H1 (cell line): Measurements from ENCODE around the gene CREG2. TPM values are rescaled to one million over a fixed set of nuclear protein-coding genes. Genes with fewer than 3 reads are reported as not detected.

Experiments
- CTCF ChIA-PET: fragments of 300-600 bp; sonication (Branson Sonifier 250); formaldehyde crosslinking; loops from one replicate; lab custom pipeline; 2021; ENCODE audit not compliant: partially characterized antibody; lab: Charles Lee
- POLR2A ChIA-PET: fragments of 300-600 bp; sonication (Branson Sonifier 250); formaldehyde crosslinking; loops from one replicate; lab custom pipeline; 2021; ENCODE audit warnings: inconsistent platforms; ENCODE audit not compliant: partially characterized antibody; lab: Charles Lee
- DNase-seq, 2 experiments: peaks; one replicate each; pipeline versions ENCODE4 v3.0.0 to v3.0.0-alpha.2; 2010 to 2022; ENCODE audit warnings: low spot score in 2 of 2, low read depth in 1 of 2, mixed read lengths in 1 of 2
- FAIRE-seq: peaks from 2 replicates; lab custom pipeline; 2011; peaks lifted over from hg19 to GRCh38; lab: Jason Lieb, UNC
- H2AFZ ChIP-seq: 2 replicates; pipeline ENCODE4 v1.8.1; 2012; ENCODE audit warnings: low read length, inconsistent platforms
- H2AK5ac ChIP-seq: 2 replicates; pipeline ENCODE4 v1.6.1; 2013; ENCODE audit warnings: low read depth, low read length
- H2BK120ac ChIP-seq: replicated peaks from 2 replicates; pipeline ENCODE3; 2013; ENCODE audit warnings: low read depth, low read length, inconsistent platforms
- H2BK12ac ChIP-seq: 2 replicates; pipeline ENCODE4 v1.6.1; 2013; ENCODE audit warnings: low read depth, low read length
- H2BK15ac ChIP-seq: 2 replicates; pipeline ENCODE4 v1.6.1; 2013; ENCODE audit warnings: low read length
- H2BK20ac ChIP-seq: 2 replicates; pipeline ENCODE4 v1.6.1; 2013; ENCODE audit warnings: low read length
- H2BK5ac ChIP-seq: 2 replicates; pipeline ENCODE4 v1.6.1; 2013; ENCODE audit warnings: low read depth, low read length
- H3K14ac ChIP-seq: 2 replicates; pipeline ENCODE4 v1.6.1; 2013; ENCODE audit warnings: inconsistent platforms; ENCODE audit not compliant: insufficient read length
- H3K18ac ChIP-seq: 2 replicates; pipeline ENCODE4 v1.6.1; 2013; ENCODE audit warnings: low read length; ENCODE audit errors: extremely low read depth
- H3K23ac ChIP-seq: 2 replicates; pipeline ENCODE4 v1.6.1; 2013; ENCODE audit warnings: inconsistent platforms; ENCODE audit not compliant: insufficient read length
- H3K23me2 ChIP-seq: 2 replicates; pipeline ENCODE4 v1.6.1; 2013; ENCODE audit warnings: low read depth, low read length
- H3K27ac ChIP-seq: 2 replicates; pipeline ENCODE4 v1.6.1; 2011; ENCODE audit warnings: low read depth, low read length, inconsistent platforms
- H3K27me3 ChIP-seq, 4 experiments: replicated peaks in 1 of 4; 1 replicate in 1 of 4; 2 replicates in 3 of 4; pipeline versions ENCODE4 v1.6.1 to v1.8.1; 2011 to 2013; ENCODE audit warnings: low read length in 3 of 4, mild to moderate bottlenecking in 3 of 4, inconsistent platforms in 2 of 4, mixed read lengths in 2 of 4, moderate library complexity in 1 of 4; ENCODE audit not compliant: control insufficient read depth in 3 of 4, insufficient read depth in 3 of 4; ENCODE audit errors: extremely low read depth in 1 of 4
- H3K36me3 ChIP-seq, 4 experiments: 2 replicates each; pipeline versions ENCODE4 v1.6.1 to v1.8.1; 2011 to 2013; ENCODE audit warnings: mild to moderate bottlenecking in 4 of 4, low read length in 3 of 4, moderate library complexity in 2 of 4, control low read depth in 1 of 4, inconsistent platforms in 1 of 4; ENCODE audit not compliant: insufficient read depth in 4 of 4, control insufficient read depth in 2 of 4
- H3K4ac ChIP-seq: replicated peaks from 2 replicates; pipeline ENCODE3; 2013; ENCODE audit warnings: low read length, low read depth, mixed read lengths, inconsistent platforms; ENCODE audit not compliant: insufficient read length
- H3K4me1 ChIP-seq, 4 experiments: replicated peaks in 1 of 4; 1 replicate in 1 of 4; 2 replicates in 3 of 4; pipeline versions ENCODE4 v1.6.1 to v1.8.1; 2011 to 2013; ENCODE audit warnings: low read length in 3 of 4, inconsistent platforms in 2 of 4, mixed read lengths in 1 of 4; ENCODE audit not compliant: insufficient read depth in 4 of 4, control insufficient read depth in 3 of 4
- H3K4me2 ChIP-seq, 2 experiments: 2 replicates each; pipeline versions ENCODE4 v1.6.1 to v1.8.1; 2011 to 2013; ENCODE audit warnings: low read depth in 2 of 2, low read length in 2 of 2, control low read depth in 1 of 2, inconsistent platforms in 1 of 2, mild to moderate bottlenecking in 1 of 2; ENCODE audit not compliant: insufficient read depth in 1 of 2
- H3K4me3 ChIP-seq, 4 experiments: fragments of 200-600, 300-600 bp in 1 of 4; sonication (generic), shearing (Covaris generic), sonication (Bioruptor Twin) in 1 of 4; 2 replicates each; pipeline versions ENCODE4 v1.5.1 to v1.8.1; 2011 to 2016; ENCODE audit warnings: low read length in 4 of 4, low read depth in 3 of 4, control low read depth in 2 of 4, inconsistent platforms in 2 of 4, mild to moderate bottlenecking in 2 of 4, mixed read lengths in 1 of 4, moderate library complexity in 1 of 4; ENCODE audit not compliant: insufficient read depth in 2 of 4; ENCODE audit errors: extremely low read depth in 1 of 4
- H3K56ac ChIP-seq: replicated peaks from 2 replicates; pipeline ENCODE3; 2013; ENCODE audit warnings: low read depth, mild to moderate bottlenecking, mixed read lengths, low read length, inconsistent platforms; ENCODE audit not compliant: insufficient read length
- H3K79me1 ChIP-seq: 2 replicates; pipeline ENCODE4 v1.6.1; 2013; ENCODE audit warnings: low read depth, low read length, control low read depth
- H3K79me2 ChIP-seq, 2 experiments: 2 replicates each; pipeline versions ENCODE4 v1.6.1 to v1.8.1; 2012 to 2013; ENCODE audit warnings: low read length in 2 of 2, mild to moderate bottlenecking in 2 of 2, inconsistent platforms in 1 of 2; ENCODE audit not compliant: insufficient read depth in 2 of 2, control insufficient read depth in 1 of 2
- H3K9ac ChIP-seq, 4 experiments: replicated peaks in 1 of 4; 1 replicate in 1 of 4; 2 replicates in 3 of 4; pipeline versions ENCODE4 v1.6.1 to v1.8.1; 2011 to 2013; ENCODE audit warnings: low read depth in 3 of 4, low read length in 3 of 4, control low read depth in 2 of 4, mild to moderate bottlenecking in 2 of 4, moderate library complexity in 2 of 4, inconsistent platforms in 1 of 4; ENCODE audit errors: extremely low read depth in 1 of 4
- H3K9me3 ChIP-seq, 2 experiments: 2 replicates each; pipeline versions ENCODE4 v1.6.1 to v1.8.1; 2012 to 2013; ENCODE audit warnings: mild to moderate bottlenecking in 2 of 2, moderate library complexity in 2 of 2, control low read depth in 1 of 2, inconsistent platforms in 1 of 2, low read depth in 1 of 2, low read length in 1 of 2, mixed read lengths in 1 of 2; ENCODE audit not compliant: insufficient read depth in 2 of 2
- H4K20me1 ChIP-seq, 2 experiments: replicated peaks in 1 of 2; 2 replicates each; pipeline versions ENCODE3 to v1.8.1; 2011 to 2013; ENCODE audit warnings: inconsistent platforms in 2 of 2, low read length in 2 of 2, mild to moderate bottlenecking in 1 of 2; ENCODE audit not compliant: insufficient read depth in 2 of 2, control insufficient read depth in 1 of 2
- H4K5ac ChIP-seq: 2 replicates; pipeline ENCODE4 v1.6.1; 2013; ENCODE audit warnings: low read length, low read depth, mixed read lengths, inconsistent platforms; ENCODE audit not compliant: insufficient read length
- H4K8ac ChIP-seq: 2 replicates; pipeline ENCODE4 v1.8.0; 2013; ENCODE audit warnings: mild to moderate bottlenecking, moderate library complexity, low read length, inconsistent platforms; ENCODE audit not compliant: insufficient read depth; ENCODE audit errors: extremely low read depth
- H4K91ac ChIP-seq: replicated peaks from 2 replicates; pipeline ENCODE3; 2013; ENCODE audit warnings: low read length, mixed read lengths, inconsistent platforms; ENCODE audit not compliant: insufficient read length
- CEBPB ChIP-seq: IDR thresholded peaks from 2 replicates; pipeline ENCODE4 v1.6.1; 2012; ENCODE audit warnings: low read depth, low read length
- CHD2 ChIP-seq: IDR thresholded peaks from 2 replicates; pipeline ENCODE4 v1.6.1; 2012; ENCODE audit warnings: low read length, improper control_type of control experiment
- CTBP2 ChIP-seq: IDR thresholded peaks from 2 replicates; pipeline ENCODE4 v1.7.0; 2011; ENCODE audit warnings: borderline replicate concordance, mild to moderate bottlenecking, moderate library complexity, mixed read lengths, low read length; ENCODE audit not compliant: insufficient read depth, insufficient read length
- HDAC2 ChIP-seq, 2 experiments: fragments of 300-600 bp in 1 of 2; sonication (generic) in 1 of 2; IDR thresholded peaks; 2 replicates each; pipeline ENCODE4 v1.6.1; 2011 to 2012; ENCODE audit warnings: low read depth in 2 of 2, low read length in 2 of 2, mild to moderate bottlenecking in 2 of 2, moderate library complexity in 2 of 2, borderline replicate concordance in 1 of 2, inconsistent platforms in 1 of 2
- KDM1A ChIP-seq: fragments of 200-600, 300-600 bp; sonication (generic); IDR thresholded peaks from 2 replicates; pipeline ENCODE4 v1.7.1; 2016; ENCODE audit warnings: mild to moderate bottlenecking, low read length, borderline replicate concordance
- MAFK ChIP-seq: IDR thresholded peaks from 2 replicates; pipeline ENCODE4 v1.6.1; 2012; ENCODE audit warnings: low read depth, mild to moderate bottlenecking, improper control_type of control experiment, low read length
- NANOG ChIP-seq: IDR thresholded peaks from 2 replicates; pipeline ENCODE4 v1.6.1; 2011; ENCODE audit warnings: low read length, low read depth, mild to moderate bottlenecking, inconsistent platforms; ENCODE audit not compliant: insufficient read depth, poor library complexity, severe bottlenecking
- RAD21 ChIP-seq, 2 experiments: IDR thresholded peaks in 1 of 2; conservative IDR thresholded peaks in 1 of 2; 2 replicates each; pipeline ENCODE4 v1.6.1; 2011; ENCODE audit warnings: low read depth in 2 of 2, low read length in 2 of 2, improper control_type of control experiment in 1 of 2, inconsistent platforms in 1 of 2, mild to moderate bottlenecking in 1 of 2, moderate library complexity in 1 of 2
- SP4 ChIP-seq: IDR thresholded peaks from 2 replicates; pipeline ENCODE4 v1.6.1; 2012; ENCODE audit warnings: low read length, inconsistent platforms
- TBP ChIP-seq: IDR thresholded peaks from 2 replicates; pipeline ENCODE4 v1.6.1; 2011; ENCODE audit warnings: low read depth, low read length, improper control_type of control experiment
- YY1 ChIP-seq: IDR thresholded peaks from 2 replicates; pipeline ENCODE4 v1.6.1; 2011; ENCODE audit warnings: low read depth, mild to moderate bottlenecking, low read length
- WGBS, 2 experiments: shearing (Covaris generic) in 1 of 2; methylation state at CpG; one replicate each; pipeline versions ENCODE4 v1.1.6 to v1.1.7; 2013 to 2015; ENCODE audit warnings: low lambda C conversion rate in 2 of 2, mixed read lengths in 2 of 2, inconsistent platforms in 1 of 2, low coverage in 1 of 2, missing lambda C conversion rate in 1 of 2; ENCODE audit not compliant: insufficient replicate concordance in 2 of 2, insufficient coverage in 1 of 2, insufficient read length in 1 of 2; ENCODE audit errors: extremely low coverage in 1 of 2, missing lambda C conversion rate in 1 of 2; 5-methylcytosine and 5-hydroxymethylcytosine counted together
- polyA plus RNA-seq, 7 experiments: library from polyadenylated mRNA; depleted of rRNA in 3 of 7; stranded (reverse) in 5 of 7; unstranded in 2 of 7; fragments of >200 nt in 5 of 7; fragments of 200-250 nt in 2 of 7; gene quantifications; 1 replicate in 5 of 7; 2 replicates in 1 of 7; 4 replicates in 1 of 7; pipeline versions ENCODE4 v1.2.1 to v1.2.3, GENCODE V29; 2011 to 2013; ENCODE audit warnings: missing spikeins in 2 of 7, mixed read lengths in 2 of 7
- total RNA-seq: library from RNA; stranded (reverse); fragmentation: NEBNext Ultra II Directional; extraction: Animal tissue kit (Norgen Biotek cat#: 25700); gene quantifications from 2 replicates; pipeline ENCODE4 v1.2.1, GENCODE V29; 2021

The CREG2 gene
- total and polyA plus RNA-seq, 2 of the 8 experiments (the other 6 are each of a cell fraction or from before 2014, with no cell fraction given), result 2.0 to 2.2 TPM

DNA sequence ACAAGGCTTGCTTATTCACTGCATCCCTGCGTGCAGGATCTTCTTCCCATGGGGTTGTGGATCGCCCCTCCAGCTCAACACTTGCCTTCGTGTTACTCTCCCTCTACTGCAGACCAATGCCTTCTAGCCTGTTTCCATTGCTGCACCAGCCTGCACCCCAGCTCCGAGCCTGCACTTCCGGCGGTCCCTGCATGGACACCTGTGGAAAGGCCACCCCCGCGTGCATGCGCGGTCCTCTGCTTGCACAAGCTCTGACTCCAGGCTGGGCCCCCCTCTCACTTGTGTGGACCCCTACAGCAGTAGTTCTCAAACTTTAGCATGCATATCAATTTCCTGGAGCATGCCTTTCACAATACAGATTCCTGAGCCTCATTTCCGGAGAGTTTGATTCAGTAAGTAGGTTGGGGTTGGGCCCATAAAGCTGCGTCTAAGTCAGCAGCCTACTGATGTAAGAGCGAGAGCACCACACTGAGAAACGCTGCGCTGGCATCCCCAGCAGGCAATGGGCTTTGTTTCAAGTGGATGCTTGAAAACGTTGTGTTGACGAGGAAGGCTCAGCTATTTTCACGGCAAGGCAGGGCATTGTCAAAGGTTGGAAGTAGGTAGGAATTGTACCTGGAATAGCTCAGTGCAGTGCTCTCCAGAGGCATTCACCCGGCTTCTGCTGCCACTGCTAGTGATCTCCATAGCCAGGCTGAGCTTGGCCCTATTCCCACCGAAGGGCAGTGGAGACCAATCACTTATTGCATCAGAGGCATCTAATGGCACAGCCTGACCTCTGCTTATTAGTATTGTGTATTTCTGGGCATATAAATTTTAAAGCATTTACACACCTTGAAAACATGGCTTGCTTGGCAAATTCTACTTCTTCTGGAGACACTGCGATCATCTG, 32.6 kb downstream of the CREG2 start:
- no peak overlapping the region for H2BK12ac ChIP-seq
- H3K14ac ChIP-seq, result no peak overlapping the region
- no peak overlapping the region; the same call in 1 of the 2 replicates for H2BK20ac ChIP-seq
- peaks cover 0 to 5% (median 1%) of the 10 kb centered on the region in 4 experiments; a peak in 3 of 7 replicates for H3K4me1 ChIP-seq
- H4K20me1 ChIP-seq, result no peaks in the 10 kb centered on the region
- H3K79me1 ChIP-seq, result no peaks in the 10 kb centered on the region
- no peak overlapping the region for H2BK15ac ChIP-seq
- H4K5ac ChIP-seq, result no peak overlapping the region
- no peak overlapping the region for H3K4ac ChIP-seq
- H3K4me2 ChIP-seq, result no peak overlapping the region
- no peaks in the 10 kb centered on the region for H3K27me3 ChIP-seq
- no peaks in the 10 kb centered on the region for H3K23me2 ChIP-seq
- H3K23ac ChIP-seq, result no peak overlapping the region
- peak overlapping the region; percentile 18; the same call in 1 of the 2 replicates for H4K8ac ChIP-seq
- H3K79me2 ChIP-seq, result no peaks in the 10 kb centered on the region
- 0 out of 2 replicates have a peak overlapping the region, but pooled peaks have one; percentile 52 for H3K18ac ChIP-seq
- H3K27ac ChIP-seq, result no peak overlapping the region
- CTCF ChIA-PET, result interaction anchor here (0.7 to 1.4 kb wide), 4 partner anchors 9 to 64 kb away, joined by 3 to 7 read pairs (median 4); partner anchors contain the start of gene CREG2
- no peaks in the 10 kb centered on the region for H3K36me3 ChIP-seq
- no peak overlapping the region for H4K91ac ChIP-seq
- 0 out of 2 replicates have a peak overlapping the region, but pooled peaks have one; percentile 26 for H2AFZ ChIP-seq
- no peak overlapping the region for H2AK5ac ChIP-seq
- H2BK120ac ChIP-seq, result no peak overlapping the region
- no peak overlapping the region for H3K56ac ChIP-seq
- no peak overlapping the region for H2BK5ac ChIP-seq
- DNase-seq, result no peak
- 92% methylated on average over 21 of the region's 21 CpGs; no CpG with 5 or more reads in 1 of the 2 experiments for WGBS, 2 experiments
- H3K9me3 ChIP-seq, result no peaks in the 10 kb centered on the region
- FAIRE-seq, result no peak
- no peak overlapping the region; a peak in 1 of 7 replicates for H3K9ac ChIP-seq
- POLR2A ChIA-PET, result interaction anchor here (0.7 to 1.2 kb wide), 2 partner anchors 14 to 23 kb away, joined by 3 to 4 read pairs; no protein-coding TSS in a partner anchor
- H3K4me3 ChIP-seq, result no peak overlapping the region
- TF ChIP-seq RAD21 (IDR thresholded peaks at IDR 0.05 in 1 of 2, conservative IDR thresholded peaks at IDR 0.05 in 1 of 2; ENCODE audit: low read depth in 2 of 2, low read length in 2 of 2) (no peak), CHD2 (no peak), KDM1A (no peak), YY1 (no peak), MAFK (no peak), HDAC2 (IDR thresholded peaks at IDR 0.05; ENCODE audit: borderline replicate concordance in 1 of 2, low read depth in 2 of 2, low read length in 2 of 2) (no peak), SP4 (no peak), NANOG (no peak), TBP (no peak), CEBPB (no peak), CTBP2 (no peak)
